OCI-LY7 (cell line): ENCODE results near the gene HMG20A. TPM values are rescaled to one million over a fixed set of nuclear protein-coding genes. Genes with fewer than 3 reads are reported as not detected.

Experiments
- BruUV-seq: library from RNA; stranded (reverse); fragments of 400-500 nt; replicated peaks from 2 replicates; lab custom pipeline; 2021; lab: Mats Ljungman, UMichigan
- CTCF ChIA-PET: fragments of 300-600 bp; sonication (Branson Sonifier 250); formaldehyde crosslinking; loops from one replicate; lab custom pipeline; 2022; ENCODE audit warnings: antibody characterized with exemption; ENCODE audit not compliant: unreplicated experiment; lab: Charles Lee
- POLR2A ChIA-PET: fragments of 300-600 bp; sonication (Branson Sonifier 250); formaldehyde crosslinking; loops from one replicate; lab custom pipeline; 2022; ENCODE audit warnings: antibody characterized with exemption; lab: Charles Lee
- DNase-seq: peaks from one replicate; pipeline ENCODE4 v3.0.0-alpha.2; 2015; ENCODE audit warnings: low spot score
- H2AFZ ChIP-seq: fragments of 200-600 bp; sonication (generic), shearing (Covaris generic); 2 replicates; pipeline ENCODE4 v1.6.1; 2014; ENCODE audit warnings: mild to moderate bottlenecking, antibody characterized with exemption, low read length, moderate library complexity
- H3K27ac ChIP-seq: fragments of 200-600 bp; sonication (generic); 2 replicates; pipeline ENCODE4 v1.5.1; 2014; ENCODE audit warnings: mixed run types, low read depth, mild to moderate bottlenecking, moderate library complexity, low read length, inconsistent platforms; ENCODE audit not compliant: poor library complexity, severe bottlenecking
- H3K36me3 ChIP-seq: fragments of 200-600 bp; sonication (generic); 2 replicates; pipeline ENCODE4 v1.6.1; 2014; ENCODE audit warnings: mild to moderate bottlenecking, antibody characterized with exemption, low read length, moderate library complexity, mixed read lengths; ENCODE audit not compliant: insufficient read depth
- H3K4me1 ChIP-seq: fragments of 200-600 bp; sonication (generic); 2 replicates; pipeline ENCODE4 v1.5.1; 2014; ENCODE audit warnings: mild to moderate bottlenecking, low read length; ENCODE audit not compliant: insufficient read depth, poor library complexity, severe bottlenecking
- H3K4me2 ChIP-seq: fragments of 200-600 bp; sonication (generic); 2 replicates; pipeline ENCODE4 v1.6.1; 2014; ENCODE audit warnings: mild to moderate bottlenecking, low read length
- H3K4me3 ChIP-seq: fragments of 200-600 bp; sonication (generic); 2 replicates; pipeline ENCODE4 v1.5.1; 2014; ENCODE audit warnings: mild to moderate bottlenecking, low read depth, low read length; ENCODE audit not compliant: poor library complexity, severe bottlenecking
- H3K79me2 ChIP-seq: fragments of 200-600 bp; sonication (generic); 2 replicates; pipeline ENCODE4 v1.6.1; 2016; ENCODE audit warnings: low read depth, mild to moderate bottlenecking, low read length, moderate library complexity, mixed read lengths; ENCODE audit not compliant: insufficient read depth
- H3K9me2 ChIP-seq: fragments of 200-600 bp; sonication (generic); 2 replicates; pipeline ENCODE4 v1.6.1; 2016; ENCODE audit warnings: mild to moderate bottlenecking, low read length, mixed read lengths; ENCODE audit not compliant: insufficient read depth
- H3K9me3 ChIP-seq: fragments of 200-600 bp; sonication (generic); 2 replicates; pipeline ENCODE4 v1.6.1; 2014; ENCODE audit warnings: mild to moderate bottlenecking, mixed run types, low read length, mixed read lengths
- H4K20me1 ChIP-seq: fragments of 200-600 bp; sonication (generic); 2 replicates; pipeline ENCODE4 v1.6.1; 2014; ENCODE audit warnings: mild to moderate bottlenecking, antibody characterized with exemption, low read length, moderate library complexity, mixed read lengths; ENCODE audit not compliant: insufficient read depth
- EZH2phosphoT487 ChIP-seq: fragments of 200-600 bp; sonication (generic); IDR thresholded peaks from 2 replicates; pipeline ENCODE4 v1.6.1; 2018; ENCODE audit warnings: low read depth, borderline replicate concordance, mild to moderate bottlenecking, mixed run types, antibody characterized with exemption, low read length, moderate library complexity, mixed read lengths
- intact Hi-C: fragments of 100-400 bp; cut with micrococcal nuclease; formaldehyde crosslinking; loops from one replicate; pipeline ENCODE4 v1.10.0; 2022; ENCODE audit not compliant: unreplicated experiment
- total RNA-seq, 2 experiments: library from RNA; depleted of rRNA in 1 of 2; stranded (reverse); fragments of >200 nt in 1 of 2; shearing (Covaris generic) in 1 of 2; gene quantifications; 2 replicates each; pipeline ENCODE4 v1.2.3, GENCODE V29; 2014 to 2022
- TF ChIP-seq, protein P1 (sequence below): fragments of 200-600 bp; sonication (generic); conservative IDR thresholded peaks from 2 replicates; pipeline ENCODE4 v1.5.1; 2014; ENCODE audit warnings: mild to moderate bottlenecking, antibody characterized with exemption, low read length, moderate library complexity, mixed read lengths

The HMG20A gene
- total RNA-seq, 2 experiments from 2014 or later: 29.1 to 49.9 TPM

DNA sequence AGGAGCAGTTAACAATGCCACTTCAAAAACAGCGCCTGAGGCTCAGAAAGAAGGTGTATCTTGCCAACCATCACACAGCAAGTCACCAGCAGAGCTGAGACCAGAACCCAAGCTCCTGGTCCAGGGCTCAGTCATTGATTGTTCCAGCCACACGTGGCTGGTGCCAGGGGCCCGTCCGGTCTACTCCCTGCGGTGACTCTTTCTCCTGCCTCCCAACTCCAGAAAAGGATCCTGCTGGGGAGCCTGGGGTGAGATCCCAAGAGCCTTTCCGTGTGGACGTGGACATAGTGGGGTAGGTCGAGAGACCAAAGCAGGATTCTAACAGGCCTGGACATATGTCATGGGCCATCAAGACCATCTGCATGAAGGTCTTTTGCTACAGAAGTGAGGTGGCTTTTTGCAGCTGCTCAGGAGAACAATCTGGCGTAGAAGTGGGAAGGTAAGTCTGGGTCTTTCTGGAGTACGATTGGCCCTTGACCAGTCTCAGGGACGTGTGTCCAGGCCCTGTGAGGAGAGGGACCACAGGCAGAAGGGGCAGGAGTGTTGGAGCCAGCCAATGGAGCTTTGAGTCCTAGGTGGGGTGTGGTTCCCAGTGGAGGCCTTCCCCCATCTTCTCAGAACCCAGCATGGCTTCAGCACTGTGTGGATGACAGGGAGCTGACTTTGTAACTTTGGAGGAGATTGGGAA is 105.4 kb downstream of the HMG20A start:
- Histone ChIP-seq H3K9me3 (no peaks in the 10 kb centered on the region), H3K4me3 (no peak overlapping the region), H3K9me2 (no peaks in the 10 kb centered on the region), H3K27ac (no peak overlapping the region), H4K20me1 (0 out of 2 replicates have a peak, but pooled peaks cover 4% of the 10 kb centered on the region), H3K79me2 (no peaks in the 10 kb centered on the region), H3K36me3 (no peaks in the 10 kb centered on the region), H3K4me1 (no peaks in the 10 kb centered on the region), H3K4me2 (no peak overlapping the region), H2AFZ (no peak overlapping the region)
- TF ChIP-seq, protein P1, sequence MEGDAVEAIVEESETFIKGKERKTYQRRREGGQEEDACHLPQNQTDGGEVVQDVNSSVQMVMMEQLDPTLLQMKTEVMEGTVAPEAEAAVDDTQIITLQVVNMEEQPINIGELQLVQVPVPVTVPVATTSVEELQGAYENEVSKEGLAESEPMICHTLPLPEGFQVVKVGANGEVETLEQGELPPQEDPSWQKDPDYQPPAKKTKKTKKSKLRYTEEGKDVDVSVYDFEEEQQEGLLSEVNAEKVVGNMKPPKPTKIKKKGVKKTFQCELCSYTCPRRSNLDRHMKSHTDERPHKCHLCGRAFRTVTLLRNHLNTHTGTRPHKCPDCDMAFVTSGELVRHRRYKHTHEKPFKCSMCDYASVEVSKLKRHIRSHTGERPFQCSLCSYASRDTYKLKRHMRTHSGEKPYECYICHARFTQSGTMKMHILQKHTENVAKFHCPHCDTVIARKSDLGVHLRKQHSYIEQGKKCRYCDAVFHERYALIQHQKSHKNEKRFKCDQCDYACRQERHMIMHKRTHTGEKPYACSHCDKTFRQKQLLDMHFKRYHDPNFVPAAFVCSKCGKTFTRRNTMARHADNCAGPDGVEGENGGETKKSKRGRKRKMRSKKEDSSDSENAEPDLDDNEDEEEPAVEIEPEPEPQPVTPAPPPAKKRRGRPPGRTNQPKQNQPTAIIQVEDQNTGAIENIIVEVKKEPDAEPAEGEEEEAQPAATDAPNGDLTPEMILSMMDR: no peak
- no peak for TF ChIP-seq EZH2phosphoT487
- ChIA-PET POLR2A (no interaction called here), CTCF (no interaction called here)
- no peak for DNase-seq
- BruUV-seq: no TSS peak
- intact Hi-C loops: no loop called here

DNA sequence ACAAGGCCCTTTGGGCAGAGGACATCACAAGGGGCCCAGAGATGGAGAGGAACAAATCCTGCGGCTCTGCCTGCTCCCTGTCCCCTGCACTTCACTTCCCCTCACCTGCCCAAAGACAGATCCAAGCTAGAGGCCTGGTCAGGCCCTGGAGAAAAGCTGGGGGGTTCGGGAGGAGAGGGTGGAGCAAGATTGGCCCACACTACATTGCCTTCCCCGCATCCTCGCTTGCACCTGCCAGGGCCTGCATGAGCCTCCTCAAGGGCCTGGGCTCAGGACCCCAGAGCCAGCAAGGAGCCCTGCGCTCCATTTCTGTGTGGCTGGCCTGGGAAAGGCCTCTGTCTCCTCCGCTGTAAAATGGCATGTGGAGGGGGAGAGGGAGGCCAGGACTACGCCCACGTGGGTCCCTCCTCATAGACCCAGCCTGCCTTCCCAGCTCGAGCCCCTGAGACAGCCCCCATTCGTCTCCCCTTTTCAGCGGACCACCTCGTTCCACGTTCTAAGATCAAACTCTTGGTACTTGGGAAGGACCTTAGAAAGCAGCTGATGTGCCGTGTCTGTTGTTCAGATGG is 106.0 kb downstream of the HMG20A start:
- H3K36me3 ChIP-seq: no peaks in the 10 kb centered on the region
- intact Hi-C loops: no loop called here
- TF ChIP-seq, protein P1: no peak
- TF ChIP-seq EZH2phosphoT487: no peak
- H4K20me1 ChIP-seq: 0 out of 2 replicates have a peak, but pooled peaks cover 4% of the 10 kb centered on the region
- CTCF ChIA-PET: no interaction called here
- POLR2A ChIA-PET: no interaction called here
- H3K79me2 ChIP-seq: no peaks in the 10 kb centered on the region
- H3K4me2 ChIP-seq: no peak overlapping the region
- H3K4me3 ChIP-seq: no peak overlapping the region
- no peaks in the 10 kb centered on the region for H3K9me2 ChIP-seq
- H2AFZ ChIP-seq: no peak overlapping the region
- BruUV-seq: no TSS peak
- no peaks in the 10 kb centered on the region for H3K4me1 ChIP-seq
- no peak overlapping the region for H3K27ac ChIP-seq
- no peak for DNase-seq
- H3K9me3 ChIP-seq: no peaks in the 10 kb centered on the region

DNA sequence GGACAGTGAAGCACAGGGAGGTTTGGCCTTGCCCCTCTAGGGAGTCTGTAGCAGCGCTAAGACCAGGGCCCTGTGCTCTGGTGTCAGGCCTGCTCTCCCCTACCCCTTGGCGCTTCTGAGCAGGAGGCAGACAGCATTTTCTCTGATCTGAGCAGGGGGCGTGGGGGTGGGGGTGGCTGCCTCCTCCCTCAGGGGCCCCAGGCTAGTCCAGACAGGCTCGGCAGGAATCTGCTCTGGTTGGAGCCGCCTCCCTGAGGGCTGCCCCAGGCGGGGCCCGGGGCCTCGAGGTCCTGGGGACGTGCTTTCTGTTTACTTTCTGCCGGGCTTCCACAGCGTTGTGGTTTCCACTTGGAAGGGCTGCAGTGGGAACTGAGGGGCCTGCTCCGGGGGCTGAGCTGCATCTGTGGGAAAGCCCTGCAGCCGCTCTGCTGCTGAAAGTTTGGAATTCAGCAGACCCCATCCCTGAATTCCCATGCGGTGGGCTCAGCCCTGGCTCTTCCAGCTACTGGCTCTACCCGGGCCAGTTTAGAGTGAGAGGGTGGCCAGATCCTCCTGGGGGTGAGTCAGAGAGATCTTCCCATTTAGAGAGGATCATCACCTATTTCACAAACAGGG is 106.6 kb downstream of the HMG20A start:
- POLR2A ChIA-PET: no interaction called here
- no peak overlapping the region for H2AFZ ChIP-seq
- intact Hi-C loops: no loop called here

More for the DNA sequence above, 106.6 kb downstream of the HMG20A start:
- H3K27ac ChIP-seq: no peak overlapping the region
- H3K4me2 ChIP-seq: no peak overlapping the region
- no peaks in the 10 kb centered on the region for H3K79me2 ChIP-seq
- no peaks in the 10 kb centered on the region for H4K20me1 ChIP-seq
- DNase-seq: no peak
- CTCF ChIA-PET: no interaction called here
- H3K4me1 ChIP-seq: no peaks in the 10 kb centered on the region
- no peaks in the 10 kb centered on the region for H3K9me3 ChIP-seq
- H3K9me2 ChIP-seq: no peaks in the 10 kb centered on the region
- no peak for TF ChIP-seq EZH2phosphoT487
- TF ChIP-seq, protein P1: no peak
- no peak overlapping the region for H3K4me3 ChIP-seq
- H3K36me3 ChIP-seq: no peaks in the 10 kb centered on the region
- no TSS peak for BruUV-seq
